HepG2 (cell line): ENCODE data around the gene SLC6A12. TPM values are rescaled to one million over a fixed set of nuclear protein-coding genes. Genes with fewer than 3 reads are reported as not detected.

Experiments
- ATAC-seq: fragments of 200-7000 bp; cut with Tn5 transposase; 3 replicates; pipeline ENCODE4 v1.9.1; 2020; ENCODE audit warnings: mild to moderate bottlenecking, moderate library complexity
- BruUV-seq: library from RNA; stranded (reverse); fragments of 400-500 nt; replicated peaks from 2 replicates; lab custom pipeline; 2021; lab: Mats Ljungman, UMichigan
- CTCF ChIA-PET: fragments of 300-600 bp; formaldehyde crosslinking; extraction: SDS; loops from one replicate; lab custom pipeline; 2021; ENCODE audit warnings: low total read pairs, inconsistent platforms, low intra/inter-chr PET ratio; lab: Yijun Ruan, JAX
- POLR2A ChIA-PET: fragments of 350-600 bp; sonication (Branson Sonifier 250); formaldehyde crosslinking; loops from one replicate; lab custom pipeline; 2020; ENCODE audit warnings: antibody characterized with exemption, inconsistent platforms; lab: Yijun Ruan, JAX
- DNase-seq: peaks from one replicate; pipeline ENCODE4 v3.0.0-alpha.2; 2015; ENCODE audit warnings: low spot score
- FAIRE-seq: peaks from 3 replicates; lab custom pipeline; 2011; peaks lifted over from hg19 to GRCh38; lab: Jason Lieb, UNC
- H2AFZ ChIP-seq: one replicate; pipeline ENCODE4 v1.6.1; 2011; ENCODE audit warnings: low read length, inconsistent platforms
- H3K27ac ChIP-seq: fragments of 300-600 bp; 3 replicates; pipeline ENCODE4 v1.8.0; 2011; ENCODE audit warnings: mixed run types, mild to moderate bottlenecking, mixed read lengths, low read length, inconsistent platforms; ENCODE audit not compliant: insufficient read depth; ENCODE audit errors: extremely low read length
- H3K27me3 ChIP-seq, 2 experiments: fragments of 200-600 bp in 1 of 2; 2 replicates in 1 of 2; 3 replicates in 1 of 2; pipeline versions ENCODE4 v1.6.0 to v1.8.0; 2011; ENCODE audit warnings: low read length in 2 of 2, mild to moderate bottlenecking in 2 of 2, moderate library complexity in 2 of 2, inconsistent platforms in 1 of 2; ENCODE audit not compliant: insufficient read depth in 2 of 2, control insufficient read depth in 1 of 2
- H3K36me3 ChIP-seq, 2 experiments: fragments of 200-600 bp in 1 of 2; replicated peaks in 1 of 2; 2 replicates in 1 of 2; 3 replicates in 1 of 2; pipeline versions ENCODE4 v1.5.1 to v1.8.0; 2011; ENCODE audit warnings: low read length in 2 of 2, inconsistent platforms in 1 of 2; ENCODE audit not compliant: insufficient read depth in 2 of 2, control insufficient read depth in 1 of 2
- H3K4me1 ChIP-seq: 2 replicates; pipeline ENCODE4 v1.5.1; 2012; ENCODE audit warnings: low read length, inconsistent platforms; ENCODE audit not compliant: insufficient read depth
- H3K4me2 ChIP-seq: 2 replicates; pipeline ENCODE4 v1.6.0; 2011; ENCODE audit warnings: low read depth, low read length, inconsistent platforms
- H3K4me3 ChIP-seq, 3 experiments: fragments of 200-600 bp in 1 of 3; sonication (generic), shearing (Covaris generic) in 1 of 3; replicated peaks in 1 of 3; 2 replicates each; pipeline ENCODE4 v1.5.1; 2011 to 2016; ENCODE audit warnings: low read length in 3 of 3, inconsistent platforms in 2 of 3, low read depth in 2 of 3, mild to moderate bottlenecking in 2 of 3, control low read depth in 1 of 3, mixed read lengths in 1 of 3; ENCODE audit not compliant: insufficient read depth in 1 of 3
- H3K79me2 ChIP-seq: one replicate; pipeline ENCODE4 v1.6.1; 2011; ENCODE audit warnings: low read length, inconsistent platforms; ENCODE audit not compliant: insufficient read depth
- H3K9ac ChIP-seq: 2 replicates; pipeline ENCODE4 v1.6.0; 2011; ENCODE audit warnings: mild to moderate bottlenecking, low read depth, low read length, inconsistent platforms; ENCODE audit not compliant: insufficient read depth
- H3K9me3 ChIP-seq: 2 replicates; pipeline ENCODE4 v1.5.1; 2012; ENCODE audit warnings: mild to moderate bottlenecking, low read length
- H4K20me1 ChIP-seq: 2 replicates; pipeline ENCODE4 v1.6.0; 2011; ENCODE audit warnings: inconsistent platforms, mild to moderate bottlenecking, low read length, moderate library complexity; ENCODE audit not compliant: insufficient read depth
- ATF7-NPFF ChIP-seq: sonication (generic); formaldehyde crosslinking; IDR thresholded peaks from 2 replicates; pipeline ENCODE4 v1.8.1; 2023; ENCODE audit warnings: mild to moderate bottlenecking, low read depth, missing genetic modification reagents, moderate library complexity
- CEBPG ChIP-seq: IDR thresholded peaks from 2 replicates; pipeline ENCODE4 v1.6.1; 2016
- FOXP1 ChIP-seq, 2 experiments: fragments of 450-650 bp in 1 of 2; IDR thresholded peaks; 2 replicates each; pipeline ENCODE4 v1.6.1; 2017 to 2018; ENCODE audit warnings: antibody characterized with exemption in 1 of 2
- HMGXB3 ChIP-seq: sonication (generic); formaldehyde crosslinking; IDR thresholded peaks from 2 replicates; pipeline ENCODE4 v1.4.0; 2020; ENCODE audit warnings: missing genetic modification reagents, borderline replicate concordance
- MLLT10 ChIP-seq: sonication (generic); formaldehyde crosslinking; IDR thresholded peaks from 2 replicates; pipeline ENCODE4 v1.4.0; 2020; ENCODE audit warnings: missing genetic modification reagents
- REL ChIP-seq: sonication (generic); formaldehyde crosslinking; conservative IDR thresholded peaks from 2 replicates; pipeline ENCODE4 v1.8.0; 2022; ENCODE audit warnings: mild to moderate bottlenecking, missing genetic modification reagents, moderate library complexity
- SP140L ChIP-seq: sonication (generic); formaldehyde crosslinking; IDR thresholded peaks from 2 replicates; pipeline ENCODE4 v1.4.0; 2020; ENCODE audit warnings: missing genetic modification reagents, borderline replicate concordance
- TOE1 ChIP-seq: sonication (generic); formaldehyde crosslinking; IDR thresholded peaks from 2 replicates; pipeline ENCODE4 v1.4.0; 2020; ENCODE audit warnings: mild to moderate bottlenecking, missing genetic modification reagents
- ZFYVE20 ChIP-seq: sonication (generic); formaldehyde crosslinking; IDR thresholded peaks from 2 replicates; pipeline ENCODE4 v1.8.0; 2023; ENCODE audit warnings: low read depth, mild to moderate bottlenecking, moderate library complexity, missing genetic modification reagents, borderline replicate concordance
- ZNF703 ChIP-seq: sonication (generic); formaldehyde crosslinking; IDR thresholded peaks from 2 replicates; pipeline ENCODE4 v1.5.1; 2020; ENCODE audit warnings: missing genetic modification reagents, mild to moderate bottlenecking, moderate library complexity, borderline replicate concordance
- WGBS: methylation state at CpG from one replicate; pipeline ENCODE4 v1.1.6; 2017; ENCODE audit warnings: low lambda C conversion rate; 5-methylcytosine and 5-hydroxymethylcytosine counted together
- in situ Hi-C: cut with HindIII; loops from 2 replicates; pipeline ENCODE4 v1.10.0; 2017; ENCODE audit warnings: low pct_unique_long_range_greater_than_20kb; ENCODE audit not compliant: extremely low pct_ligation_motif_present
- intact Hi-C: fragments of 100-400 bp; cut with micrococcal nuclease; formaldehyde crosslinking; loops from one replicate; pipeline ENCODE4 v1.10.0; 2022; ENCODE audit not compliant: unreplicated experiment
- polyA plus RNA-seq, 8 experiments: library from polyadenylated mRNA; depleted of rRNA in 3 of 8; stranded (reverse) in 7 of 8; unstranded in 1 of 8; fragments of >200 nt; fragmentation: Illumina TruSeq in 4 of 8; extraction: Trizol in 4 of 8; gene quantifications; 2 replicates each; pipeline versions ENCODE4 v1.2.1 to v1.2.3, GENCODE V29; 2011 to 2016; ENCODE audit warnings: low read depth in 4 of 8, missing spikeins in 1 of 8, mixed read lengths in 1 of 8; ENCODE audit not compliant: insufficient read depth in 1 of 8
- total RNA-seq, 5 experiments: library from RNA; depleted of rRNA; stranded (reverse); fragments of >200 nt; fragmentation: Illumina TruSeq; extraction: Trizol; gene quantifications; 2 replicates each; pipeline ENCODE4 v1.2.3, GENCODE V29; 2016; ENCODE audit warnings: low read depth in 1 of 5
- TF ChIP-seq, protein P1 (sequence below): sonication (generic); formaldehyde crosslinking; IDR thresholded peaks from 2 replicates; pipeline ENCODE4 v1.4.0; 2020; ENCODE audit warnings: missing genetic modification reagents, borderline replicate concordance
- TF ChIP-seq, protein P2 (sequence below): sonication (generic); formaldehyde crosslinking; IDR thresholded peaks from 2 replicates; pipeline ENCODE4 v1.9.0; 2022; ENCODE audit warnings: low read depth, missing genetic modification reagents

SLC6A12 gene
- total and polyA plus RNA-seq, 2 of the 13 experiments (the other 11 are each of a cell fraction or from before 2014, with no cell fraction given) = 3.7 to 18.8 TPM

GRCh38 chr12:243381-243780 is 29.4 kb upstream of the SLC6A12 start:
- Histone ChIP-seq H3K4me1 (peaks cover 3% of the 10 kb centered on the region; the same call in 1 of the 2 replicates), H3K27ac (no peak overlapping the region), H3K4me3 (no peak overlapping the region), H2AFZ (no peak overlapping the region), H3K9me3 (peaks cover 10% of the 10 kb centered on the region), H3K9ac (no peak overlapping the region), H3K4me2 (no peak overlapping the region), H3K27me3 (no peaks in the 10 kb centered on the region), H4K20me1 (no peaks in the 10 kb centered on the region), H3K79me2 (no peaks in the 10 kb centered on the region), H3K36me3 (no peaks in the 10 kb centered on the region)
- ChIA-PET POLR2A (no interaction called here), CTCF (no interaction called here)
- no TSS peak for BruUV-seq
- in situ Hi-C loops (no loop called here), intact Hi-C loops (no loop called here)
- ATAC-seq (no peak), FAIRE-seq (no peak), DNase-seq (no peak)
- 69% methylated on average over 4 of the region's 4 CpGs for WGBS
- TF ChIP-seq MLLT10 (CRISPR knock-in tag) (no peak), ZFYVE20 (CRISPR knock-in tag) (no peak), ZNF703 (no peak), SP140L (no peak), TOE1 (no peak), REL (no peak), FOXP1 (IDR thresholded peaks at IDR 0.05) (no peak), FOXP1 (CRISPR knock-in tag; IDR thresholded peaks at IDR 0.05) (no peak), CEBPG (no peak), HMGXB3 (CRISPR knock-in tag) (no peak), ATF7-NPFF (CRISPR knock-in tag) (no peak)
- TF ChIP-seq, protein P1, sequence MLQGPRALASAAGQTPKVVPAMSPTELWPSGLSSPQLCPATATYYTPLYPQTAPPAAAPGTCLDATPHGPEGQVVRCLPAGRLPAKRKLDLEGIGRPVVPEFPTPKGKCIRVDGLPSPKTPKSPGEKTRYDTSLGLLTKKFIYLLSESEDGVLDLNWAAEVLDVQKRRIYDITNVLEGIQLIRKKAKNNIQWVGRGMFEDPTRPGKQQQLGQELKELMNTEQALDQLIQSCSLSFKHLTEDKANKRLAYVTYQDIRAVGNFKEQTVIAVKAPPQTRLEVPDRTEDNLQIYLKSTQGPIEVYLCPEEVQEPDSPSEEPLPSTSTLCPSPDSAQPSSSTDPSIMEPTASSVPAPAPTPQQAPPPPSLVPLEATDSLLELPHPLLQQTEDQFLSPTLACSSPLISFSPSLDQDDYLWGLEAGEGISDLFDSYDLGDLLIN (CRISPR knock-in tag) = no peak
- TF ChIP-seq, protein P2, sequence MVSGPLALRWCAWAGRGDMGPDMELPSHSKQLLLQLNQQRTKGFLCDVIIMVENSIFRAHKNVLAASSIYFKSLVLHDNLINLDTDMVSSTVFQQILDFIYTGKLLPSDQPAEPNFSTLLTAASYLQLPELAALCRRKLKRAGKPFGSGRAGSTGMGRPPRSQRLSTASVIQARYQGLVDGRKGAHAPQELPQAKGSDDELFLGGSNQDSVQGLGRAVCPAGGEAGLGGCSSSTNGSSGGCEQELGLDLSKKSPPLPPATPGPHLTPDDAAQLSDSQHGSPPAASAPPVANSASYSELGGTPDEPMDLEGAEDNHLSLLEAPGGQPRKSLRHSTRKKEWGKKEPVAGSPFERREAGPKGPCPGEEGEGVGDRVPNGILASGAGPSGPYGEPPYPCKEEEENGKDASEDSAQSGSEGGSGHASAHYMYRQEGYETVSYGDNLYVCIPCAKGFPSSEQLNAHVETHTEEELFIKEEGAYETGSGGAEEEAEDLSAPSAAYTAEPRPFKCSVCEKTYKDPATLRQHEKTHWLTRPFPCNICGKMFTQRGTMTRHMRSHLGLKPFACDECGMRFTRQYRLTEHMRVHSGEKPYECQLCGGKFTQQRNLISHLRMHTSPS (CRISPR knock-in tag) = no peak
